AML-193 (cell line): ENCODE data around the gene C2.
"Not testable (repeated sequence)": the region's sequence is repeated elsewhere in the genome, so short reads cannot be mapped to it uniquely, and the experiment has no call there.

ENCODE experiments used
- DNase-seq, 2 experiments: peaks; one replicate each; lab custom pipeline; 2025; lab: John Stamatoyannopoulos, UW

Gene C2

DNA sequence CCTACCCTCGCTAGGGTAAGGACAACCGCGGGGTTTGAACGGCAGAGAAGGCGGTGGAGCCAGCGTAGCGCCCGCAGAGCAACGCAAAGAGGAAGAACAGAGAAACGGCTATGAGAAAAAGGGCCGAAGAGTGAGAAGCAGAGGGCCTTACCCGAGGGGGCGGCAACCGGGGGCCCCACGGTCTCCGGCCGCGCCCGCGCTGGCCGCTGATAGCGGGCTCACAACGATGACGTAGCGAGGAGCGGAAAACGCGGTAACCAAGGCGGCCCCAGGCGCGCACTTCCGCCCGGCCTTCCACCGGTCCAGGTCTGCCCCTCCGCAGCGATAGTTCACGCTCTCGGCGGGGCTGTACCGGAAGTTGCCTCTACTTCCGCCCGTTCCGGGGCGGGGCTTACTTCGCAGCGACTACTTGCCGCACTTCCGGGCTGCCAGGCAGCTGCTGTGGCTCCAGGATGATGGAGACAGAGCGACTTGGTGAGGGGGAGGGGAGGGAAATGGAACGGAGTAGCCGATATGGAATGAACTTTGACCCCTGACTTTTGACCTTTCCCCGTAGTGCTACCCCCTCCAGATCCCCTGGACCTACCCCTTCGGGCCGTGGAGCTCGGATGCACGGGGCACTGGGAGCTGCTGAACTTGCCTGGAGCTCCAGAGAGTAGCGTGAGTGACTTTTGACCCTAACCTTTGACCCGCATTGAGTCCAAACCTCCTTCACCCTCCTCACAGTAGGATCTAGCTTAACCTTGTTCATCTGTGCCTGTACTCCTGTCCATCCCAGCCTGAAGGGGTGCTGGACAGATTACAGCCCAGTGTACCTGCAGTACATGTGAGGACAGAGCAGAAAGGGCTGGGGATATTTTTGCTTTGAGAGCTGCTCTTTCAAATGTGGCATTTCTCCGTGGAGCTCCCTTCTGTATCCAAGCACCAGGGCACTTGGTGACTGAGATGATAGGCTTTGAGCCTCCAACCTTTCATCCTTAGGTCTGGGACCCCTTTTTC, 31.5 kb downstream of the C2 start, which contains the start of the genes NELFE and SKIC2:
NELFE (minus strand) TSS at position 231 of the 999 bp plus-strand sequence. CDS start 525 bp downstream, outside the sequence.
SKIC2 (plus strand) TSS at position 435 of the 999 bp plus-strand sequence; CDS start at position 453, 18 bp downstream.
- peak; percentile 99 for DNase-seq

DNA sequence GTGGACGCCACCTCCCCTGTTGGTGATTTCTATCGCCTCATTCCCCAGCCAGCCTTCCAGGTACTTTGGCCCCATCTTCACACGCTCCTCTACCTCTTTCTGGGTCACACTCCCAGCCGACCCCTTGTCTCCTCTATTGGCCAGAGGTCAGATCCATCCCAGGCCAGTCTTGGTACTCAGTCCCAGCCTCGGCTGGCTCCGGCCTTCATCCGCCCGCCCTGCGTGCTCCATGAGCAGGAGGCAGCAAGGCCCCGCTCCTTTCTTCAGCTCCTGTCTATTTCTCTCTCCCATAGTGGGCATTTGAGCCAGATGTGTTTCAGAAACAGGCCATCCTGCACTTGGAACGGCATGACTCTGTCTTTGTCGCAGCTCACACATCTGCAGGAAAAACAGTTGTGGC, 34.1 kb downstream of the C2 start:
- no peak for DNase-seq

DNA sequence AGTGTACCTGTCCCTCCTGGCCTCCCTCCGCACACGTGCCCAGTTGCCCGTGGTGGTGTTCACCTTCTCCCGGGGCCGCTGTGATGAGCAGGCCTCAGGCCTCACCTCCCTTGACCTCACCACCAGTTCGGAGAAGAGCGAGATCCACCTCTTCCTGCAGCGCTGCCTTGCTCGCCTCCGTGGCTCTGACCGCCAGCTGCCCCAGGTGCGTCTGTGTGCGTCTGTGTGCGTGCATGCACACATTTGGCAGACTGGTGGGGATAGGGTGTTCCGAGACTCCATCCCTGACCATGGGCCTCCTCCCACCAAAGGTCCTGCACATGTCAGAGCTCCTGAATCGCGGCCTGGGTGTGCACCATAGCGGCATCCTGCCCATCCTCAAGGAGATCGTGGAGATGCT, 36.4 kb downstream of the C2 start:
- no peak for DNase-seq

DNA sequence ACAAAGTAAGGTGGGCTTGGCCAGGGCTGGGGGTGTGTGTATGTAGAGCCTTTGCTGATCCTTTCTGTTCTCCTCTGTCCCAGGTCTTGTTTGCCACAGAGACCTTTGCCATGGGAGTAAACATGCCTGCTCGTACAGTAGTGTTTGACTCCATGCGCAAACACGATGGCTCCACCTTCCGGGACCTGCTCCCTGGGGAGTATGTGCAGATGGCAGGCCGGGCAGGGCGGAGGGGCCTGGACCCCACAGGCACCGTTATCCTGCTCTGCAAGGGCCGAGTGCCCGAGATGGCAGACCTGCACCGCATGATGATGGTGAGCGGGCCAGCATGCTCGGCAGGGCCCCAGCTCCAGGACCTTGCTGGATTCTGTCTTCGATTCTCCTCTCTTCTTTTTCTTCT, 38.2 kb downstream of the C2 start:
- no peak for DNase-seq

DNA sequence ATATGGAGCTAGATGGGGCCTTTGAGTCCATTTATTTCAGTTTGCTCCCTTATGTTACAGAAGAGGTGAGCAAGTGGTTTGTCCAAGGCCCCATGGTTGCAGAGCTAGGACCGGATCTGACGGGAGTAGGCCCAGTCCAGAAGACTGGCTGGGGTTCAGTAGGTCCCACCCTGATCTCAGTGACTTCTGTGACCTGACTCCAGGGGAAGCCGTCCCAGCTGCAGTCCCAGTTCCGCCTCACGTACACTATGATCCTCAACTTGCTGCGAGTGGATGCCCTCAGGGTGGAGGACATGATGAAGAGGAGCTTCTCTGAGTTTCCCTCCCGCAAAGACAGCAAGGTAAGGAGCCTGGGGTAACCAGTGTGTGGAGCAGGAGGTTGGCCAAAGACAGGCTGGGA, 39.0 kb downstream of the C2 start:
- no peak for DNase-seq

DNA sequence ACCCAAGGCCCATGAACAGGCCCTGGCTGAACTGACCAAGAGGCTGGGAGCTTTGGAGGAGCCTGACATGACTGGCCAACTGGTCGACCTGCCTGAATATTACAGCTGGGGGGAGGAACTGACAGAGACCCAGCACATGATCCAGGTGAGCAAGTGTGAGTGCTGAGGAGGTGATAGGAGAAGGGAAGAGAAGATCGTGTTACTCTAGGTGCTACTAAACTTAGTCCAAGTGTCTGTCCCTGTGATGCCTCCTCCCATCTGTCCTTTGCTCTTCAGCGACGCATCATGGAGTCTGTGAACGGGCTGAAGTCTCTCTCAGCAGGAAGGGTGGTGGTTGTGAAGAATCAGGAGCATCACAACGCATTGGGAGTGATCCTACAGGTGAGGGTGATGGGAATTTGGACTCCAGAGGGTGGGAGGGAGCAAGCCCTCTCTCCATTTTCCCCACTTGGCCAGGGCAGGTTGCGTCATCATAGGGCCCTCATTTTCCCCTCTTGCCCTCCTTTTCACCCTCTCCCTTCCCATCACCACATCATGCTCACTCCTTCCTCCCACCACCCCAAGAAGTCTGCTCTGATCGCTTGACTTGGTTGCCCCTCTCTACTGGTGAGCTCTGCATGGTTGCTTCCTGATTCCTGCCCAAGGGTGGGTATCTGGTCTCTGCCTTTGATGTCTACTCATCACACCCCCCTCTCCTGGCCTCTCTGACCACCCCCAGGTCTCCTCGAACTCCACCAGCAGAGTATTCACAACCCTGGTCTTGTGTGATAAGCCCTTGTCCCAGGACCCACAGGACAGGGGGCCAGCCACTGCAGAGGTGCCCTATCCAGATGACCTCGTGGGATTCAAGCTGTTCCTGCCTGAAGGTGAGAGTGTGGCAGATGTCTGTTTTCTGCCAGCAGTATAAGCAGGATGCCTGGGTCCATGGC, 39.7 kb downstream of the C2 start:
- DNase-seq, result no peak

DNA sequence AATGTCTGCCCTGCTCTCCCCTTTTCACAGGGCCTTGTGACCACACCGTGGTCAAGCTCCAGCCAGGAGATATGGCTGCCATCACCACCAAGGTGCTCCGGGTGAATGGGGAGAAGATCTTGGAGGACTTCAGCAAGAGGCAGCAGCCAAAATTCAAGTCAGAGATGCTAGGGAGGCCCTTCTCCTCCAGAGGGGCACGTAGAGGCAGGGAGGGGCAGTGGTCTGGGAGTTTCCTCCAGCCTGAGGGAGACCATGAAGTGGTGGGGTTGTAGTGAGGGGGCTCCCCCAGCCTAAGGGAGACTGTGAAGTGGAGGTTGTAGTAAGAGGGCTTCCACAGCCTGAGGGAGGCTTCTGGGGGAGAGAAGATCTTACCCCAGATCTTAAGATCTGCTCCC, 40.4 kb downstream of the C2 start:
- no peak for DNase-seq

DNA sequence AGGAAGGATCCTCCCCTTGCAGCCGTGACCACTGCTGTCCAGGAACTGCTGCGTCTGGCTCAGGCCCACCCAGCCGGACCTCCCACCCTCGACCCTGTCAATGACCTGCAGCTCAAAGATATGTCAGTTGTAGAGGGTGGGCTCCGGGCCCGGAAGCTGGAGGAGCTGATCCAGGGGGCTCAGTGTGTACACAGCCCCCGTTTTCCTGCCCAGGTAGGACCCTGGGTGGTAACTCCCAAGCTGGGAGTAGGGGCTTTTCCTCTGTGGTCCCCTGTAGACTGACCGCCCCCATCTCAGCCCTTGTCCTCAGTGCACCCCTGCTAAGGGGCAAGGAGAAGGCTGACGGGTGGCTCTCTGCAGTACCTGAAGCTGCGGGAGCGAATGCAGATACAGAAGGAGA, 40.8 kb downstream of the C2 start:
- no peak for DNase-seq

DNA sequence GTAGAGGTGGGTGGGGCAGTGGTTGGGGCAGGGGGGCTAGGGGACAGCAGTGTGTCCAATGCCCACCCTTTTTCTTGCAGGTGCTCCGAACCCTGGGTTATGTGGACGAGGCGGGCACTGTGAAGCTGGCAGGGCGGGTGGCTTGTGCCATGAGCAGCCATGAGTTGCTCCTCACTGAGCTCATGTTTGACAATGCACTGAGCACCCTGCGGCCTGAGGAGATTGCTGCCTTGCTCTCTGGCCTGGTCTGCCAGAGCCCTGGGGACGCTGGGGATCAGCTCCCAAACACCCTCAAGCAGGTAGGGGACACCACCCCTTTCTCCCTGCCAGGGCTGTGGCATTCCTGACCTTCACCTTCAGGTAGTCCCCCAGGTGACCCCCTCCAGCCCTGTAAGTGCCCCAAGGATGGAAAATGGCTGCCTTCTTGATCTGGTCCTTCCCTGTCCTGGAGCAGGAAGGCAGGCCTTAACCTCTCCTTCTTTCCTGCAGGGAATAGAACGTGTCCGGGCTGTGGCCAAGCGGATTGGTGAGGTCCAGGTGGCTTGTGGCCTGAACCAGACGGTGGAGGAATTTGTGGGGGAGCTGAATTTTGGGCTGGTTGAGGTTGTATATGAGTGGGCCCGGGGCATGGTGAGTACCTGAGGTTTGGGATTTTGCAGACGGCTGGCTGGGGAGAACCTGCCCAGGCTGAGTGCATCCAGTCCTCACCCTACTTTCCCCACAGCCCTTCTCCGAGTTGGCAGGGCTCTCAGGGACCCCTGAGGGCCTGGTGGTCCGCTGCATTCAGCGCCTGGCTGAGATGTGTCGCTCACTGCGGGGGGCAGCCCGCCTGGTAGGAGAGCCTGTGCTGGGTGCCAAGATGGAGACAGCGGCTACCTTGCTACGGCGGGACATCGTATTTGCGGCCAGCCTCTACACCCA, 41.5 kb downstream of the C2 start:
- DNase-seq, result no peak

DNA sequence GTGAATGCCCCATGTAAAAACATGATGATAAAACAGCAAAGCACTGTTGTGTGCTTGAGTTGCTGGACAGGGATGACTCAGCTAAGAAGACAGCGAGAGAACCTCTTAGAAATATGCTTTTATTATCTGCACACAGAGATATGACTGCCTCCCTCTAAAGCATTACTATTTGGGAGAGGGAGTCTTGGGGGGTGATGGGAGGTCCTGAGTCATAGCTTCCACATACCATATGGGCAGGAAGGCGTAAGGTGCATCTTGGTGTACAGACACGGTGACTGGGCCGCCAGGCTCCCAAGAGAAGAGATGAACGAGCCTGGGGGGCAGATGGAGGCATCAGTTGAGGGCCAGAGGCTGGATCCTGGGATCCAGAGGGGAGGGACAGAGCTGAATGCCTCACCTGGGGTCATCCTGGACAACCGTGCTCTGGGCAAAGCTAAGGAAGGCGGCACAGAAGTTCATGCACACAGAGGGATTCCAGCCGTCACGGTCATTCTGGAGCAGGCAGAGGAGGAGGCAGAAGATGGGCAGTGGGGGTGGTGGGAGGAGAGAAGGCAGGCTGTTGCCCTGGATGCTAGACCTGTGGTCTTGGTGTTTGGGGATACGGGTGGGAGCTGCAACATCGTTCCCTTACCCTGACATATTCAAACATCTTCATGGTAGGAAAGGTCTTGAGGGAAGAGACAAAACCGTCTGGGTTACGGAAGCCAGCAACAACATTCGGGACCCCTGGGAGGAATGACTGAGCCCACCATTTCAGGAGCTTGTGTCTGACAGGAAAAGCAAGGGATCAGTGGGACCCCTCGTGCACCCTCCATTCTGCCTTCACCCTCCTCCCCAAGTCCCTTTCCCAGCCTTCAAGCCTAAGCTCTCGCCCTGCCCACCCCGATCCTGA, 42.4 kb downstream of the C2 start:
- DNase-seq, result no peak

DNA sequence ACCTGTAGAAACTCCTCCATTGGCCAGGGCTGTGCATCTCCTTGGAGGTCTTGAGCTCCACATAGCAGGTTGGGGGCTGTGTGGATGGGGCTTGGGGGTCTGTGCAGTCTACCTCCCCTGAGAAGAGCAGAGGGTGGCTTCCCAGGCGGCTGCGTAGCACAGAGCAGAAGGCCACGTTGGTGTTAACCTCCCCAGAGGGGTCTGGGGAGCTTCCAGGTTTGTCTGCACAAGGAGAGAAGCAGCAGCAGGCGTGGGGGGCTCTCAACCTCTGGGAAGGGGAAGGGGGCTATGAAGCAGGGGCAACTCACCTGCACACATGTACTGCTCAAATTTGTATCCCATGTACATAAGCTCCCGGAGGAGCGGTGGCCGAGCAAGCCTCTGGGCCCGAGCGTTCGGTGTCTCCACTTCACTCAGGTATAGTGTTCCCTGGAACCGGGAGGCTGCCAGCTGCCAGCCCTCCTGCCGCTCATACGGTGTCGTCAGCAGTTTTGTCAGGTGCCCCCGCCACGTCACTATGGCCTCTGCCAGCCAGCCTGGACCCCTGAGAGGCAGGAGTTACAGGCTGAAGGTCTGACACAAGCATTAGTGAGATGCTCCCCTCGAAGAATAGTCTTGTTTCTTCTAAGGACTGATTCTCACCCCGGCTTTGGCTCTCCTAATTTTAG, 43.2 kb downstream of the C2 start:
- DNase-seq, result no peak

DNA sequence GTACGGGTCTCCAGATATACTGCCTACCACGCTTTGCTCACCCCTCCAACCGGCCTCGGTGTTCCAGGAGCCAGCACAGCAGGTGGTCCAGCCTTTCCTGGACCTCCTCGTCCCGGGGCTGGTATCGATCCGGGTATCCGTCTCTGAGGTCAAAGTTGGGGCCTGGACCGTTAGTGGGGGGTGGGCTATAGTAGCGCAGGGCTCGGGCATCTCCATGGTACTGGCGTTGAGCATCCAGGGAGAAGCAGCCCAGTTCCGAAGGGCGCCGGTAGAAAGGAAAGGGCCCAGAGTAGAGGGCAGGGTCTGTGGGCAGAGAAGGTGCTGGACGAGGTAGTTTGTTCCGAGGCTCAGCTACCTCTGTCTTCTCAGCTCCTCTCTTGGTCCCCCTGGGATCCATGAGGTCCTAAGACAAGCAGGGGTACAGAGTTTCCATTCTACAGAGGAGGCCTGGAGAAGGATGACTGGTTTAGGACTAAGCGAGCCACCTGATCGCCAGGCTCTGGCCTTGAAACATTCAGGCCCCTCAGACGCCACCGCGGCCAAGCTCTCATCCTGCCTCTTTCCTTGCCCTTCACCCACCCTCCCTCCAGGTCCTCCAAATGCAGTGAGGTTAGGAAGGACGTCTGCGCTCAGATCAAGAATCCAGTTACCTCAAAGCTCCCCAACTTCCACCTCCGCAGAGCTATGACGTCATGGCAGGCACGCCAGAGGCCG, 43.9 kb downstream of the C2 start:
- no peak for DNase-seq

DNA sequence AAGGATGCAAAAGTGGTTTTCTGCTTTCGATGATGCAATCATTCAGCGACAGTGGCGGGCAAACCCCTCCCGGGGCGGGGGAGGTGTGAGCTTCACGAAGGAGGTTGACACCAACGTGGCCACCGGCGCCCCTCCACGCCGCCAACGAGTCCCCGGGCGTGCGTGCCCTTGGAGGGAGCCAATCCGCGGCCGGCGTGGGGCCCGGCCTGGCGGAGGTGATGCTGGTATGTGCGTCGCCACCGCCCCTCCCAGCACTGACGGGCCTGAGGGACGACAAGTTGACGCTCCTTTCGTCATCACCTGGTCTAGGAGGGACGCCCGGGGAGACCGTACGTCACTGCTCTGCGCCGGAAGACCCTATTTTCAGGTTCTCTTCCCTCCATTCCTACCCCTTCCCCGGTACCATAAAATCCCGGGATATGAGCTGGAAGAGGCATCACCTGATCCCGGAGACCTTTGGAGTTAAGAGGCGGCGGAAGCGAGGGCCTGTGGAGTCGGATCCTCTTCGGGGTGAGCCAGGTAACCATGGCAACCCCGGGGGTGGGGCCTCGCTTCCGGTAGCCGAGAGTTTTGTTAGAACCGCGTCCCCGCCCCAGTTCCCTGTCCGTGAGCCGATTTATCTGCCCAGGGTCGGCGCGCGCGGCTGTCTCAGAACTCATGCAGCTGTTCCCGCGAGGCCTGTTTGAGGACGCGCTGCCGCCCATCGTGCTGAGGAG, 44.6 kb downstream of the C2 start, which contains the start of gene DXO:
DXO (minus strand) TSS at position 146 of the 716 bp plus-strand sequence. CDS start 463 bp downstream, outside the sequence.
- DNase-seq, result peak; percentile 98 to 99

DNA sequence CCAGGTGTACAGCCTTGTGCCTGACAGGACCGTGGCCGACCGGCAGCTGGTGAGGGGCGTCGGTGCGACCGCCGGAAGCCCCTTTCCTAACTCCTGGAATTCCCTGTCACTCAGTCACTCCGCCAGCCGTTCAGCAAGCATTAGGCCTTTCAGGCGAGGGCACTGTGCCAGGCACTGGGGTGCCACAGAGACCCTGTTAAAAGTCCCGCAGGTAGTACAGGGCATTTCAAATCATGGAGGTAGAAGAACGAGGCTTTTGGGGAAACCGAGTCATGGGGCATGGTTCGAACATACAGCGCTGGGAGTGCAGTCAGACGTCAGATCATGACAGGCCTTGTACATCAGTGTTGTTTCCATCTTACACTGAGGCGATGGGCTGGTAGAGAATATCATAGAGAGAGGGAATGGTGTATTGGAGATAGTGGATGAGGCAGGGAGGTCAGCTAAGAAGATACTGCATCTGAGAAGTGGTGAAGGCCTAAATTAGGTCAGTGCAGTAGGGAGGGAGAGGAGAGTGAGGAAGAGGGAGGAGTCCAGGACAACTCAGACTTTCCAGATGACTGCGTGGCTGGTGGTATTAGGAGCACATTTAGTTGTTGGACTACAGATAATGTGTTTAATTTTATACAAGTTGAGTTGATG, 45.3 kb downstream of the C2 start:
- no peak for DNase-seq

DNA sequence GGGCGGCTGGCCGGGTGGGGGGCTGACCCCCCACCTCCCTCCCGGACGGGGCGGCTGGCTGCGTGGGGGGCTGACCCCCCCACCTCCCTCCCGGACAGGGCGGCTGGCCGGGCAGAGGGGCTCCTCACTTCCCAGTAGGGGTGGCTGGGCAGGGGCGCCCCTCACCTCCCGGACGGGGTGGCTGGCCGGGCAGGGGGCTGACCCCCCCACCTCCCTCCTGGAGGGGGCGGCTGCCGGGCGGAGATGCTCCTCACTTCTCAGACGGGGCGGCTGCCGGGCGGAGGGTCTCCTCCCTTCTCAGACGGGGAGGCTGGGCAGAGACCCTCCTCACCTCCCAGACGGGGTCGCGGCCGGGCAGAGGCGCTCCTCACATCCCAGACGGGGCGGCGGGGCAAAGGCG, 48.5 kb downstream of the C2 start:
- DNase-seq, result not testable (repeated sequence)

DNA sequence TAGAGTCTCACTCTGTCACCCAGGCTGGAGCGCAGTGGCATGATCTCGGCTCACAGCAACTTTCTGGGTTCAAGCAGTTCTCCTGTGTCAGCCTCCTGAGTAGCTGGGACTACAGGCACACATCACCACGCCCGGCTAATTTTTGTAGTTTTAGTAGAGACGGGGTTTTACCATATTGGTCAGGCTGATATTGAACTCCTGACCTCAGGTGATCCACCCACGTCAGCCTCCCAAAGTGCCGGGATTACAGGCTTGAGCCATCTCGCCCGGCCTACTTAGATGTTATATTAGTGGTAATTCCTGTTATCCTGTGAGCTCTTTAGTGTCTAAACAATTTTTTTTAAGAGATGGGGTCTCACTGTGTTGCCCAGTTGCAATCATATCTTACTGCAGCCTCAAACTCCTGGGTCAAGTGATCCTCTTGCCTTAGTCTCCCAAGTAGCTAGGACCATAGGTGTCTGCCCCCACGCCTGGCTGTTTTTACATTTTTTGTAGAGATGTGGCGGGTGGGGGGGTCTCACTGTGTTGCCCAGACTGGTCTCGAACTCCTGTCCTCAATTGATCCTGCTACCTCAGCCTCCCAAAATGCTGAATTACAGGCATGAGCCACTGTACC, 50.4 kb downstream of the C2 start:
- no peak for DNase-seq

DNA sequence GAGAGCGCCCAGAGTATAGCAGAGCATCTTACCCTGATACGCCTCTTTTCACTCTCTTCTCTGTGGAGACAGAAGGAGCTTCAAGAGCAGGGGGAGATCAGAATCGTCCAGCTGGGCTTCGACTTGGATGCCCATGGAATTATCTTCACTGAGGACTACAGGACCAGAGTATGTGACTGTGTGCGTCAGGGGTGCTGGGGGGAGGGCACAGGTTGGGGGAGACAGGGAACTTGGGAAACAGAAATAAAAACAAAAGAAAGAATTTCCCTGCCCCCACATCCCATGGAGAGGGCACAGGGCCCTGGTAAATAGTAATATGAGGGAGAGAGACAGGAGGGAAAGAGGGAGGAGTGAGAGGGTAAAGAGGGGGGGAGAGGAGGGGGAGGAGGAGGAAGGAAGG, 51.3 kb downstream of the C2 start:
- no peak for DNase-seq
